Glomerular visceral epithelial cell (primary cell): Measurements from ENCODE around the gene RTN4RL1.

Experiments used
- DNase-seq: peaks from one replicate; pipeline ENCODE4 v3.0.0-alpha.2; 2016; ENCODE audit errors: extremely low spot score

RTN4RL1 gene

DNA sequence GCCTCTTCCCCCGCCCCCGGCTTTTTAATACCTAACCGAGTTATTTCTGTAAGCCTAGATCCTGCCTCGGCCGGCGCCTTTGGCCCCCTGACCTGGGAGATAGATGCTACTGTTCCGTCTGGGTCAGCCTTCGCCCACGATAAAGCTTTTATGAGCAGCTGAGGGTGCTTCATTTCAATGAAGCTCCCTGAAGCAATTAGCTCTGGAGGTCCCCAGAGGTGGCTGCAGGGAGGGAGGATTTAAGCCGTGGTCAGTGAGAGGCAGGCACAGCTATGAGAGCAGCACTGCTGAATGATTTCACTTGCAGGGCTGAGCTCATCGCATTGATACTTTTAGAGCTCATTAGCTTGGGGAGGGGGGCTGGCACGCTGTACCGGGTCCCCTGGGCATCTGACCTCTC is 105.9 kb downstream of the RTN4RL1 start:
- no peak for DNase-seq

- DNase-seq = no peak
These were observed 106.6 kb downstream of the RTN4RL1 start for GRCh38 chr17:1918346-1919162.

DNA sequence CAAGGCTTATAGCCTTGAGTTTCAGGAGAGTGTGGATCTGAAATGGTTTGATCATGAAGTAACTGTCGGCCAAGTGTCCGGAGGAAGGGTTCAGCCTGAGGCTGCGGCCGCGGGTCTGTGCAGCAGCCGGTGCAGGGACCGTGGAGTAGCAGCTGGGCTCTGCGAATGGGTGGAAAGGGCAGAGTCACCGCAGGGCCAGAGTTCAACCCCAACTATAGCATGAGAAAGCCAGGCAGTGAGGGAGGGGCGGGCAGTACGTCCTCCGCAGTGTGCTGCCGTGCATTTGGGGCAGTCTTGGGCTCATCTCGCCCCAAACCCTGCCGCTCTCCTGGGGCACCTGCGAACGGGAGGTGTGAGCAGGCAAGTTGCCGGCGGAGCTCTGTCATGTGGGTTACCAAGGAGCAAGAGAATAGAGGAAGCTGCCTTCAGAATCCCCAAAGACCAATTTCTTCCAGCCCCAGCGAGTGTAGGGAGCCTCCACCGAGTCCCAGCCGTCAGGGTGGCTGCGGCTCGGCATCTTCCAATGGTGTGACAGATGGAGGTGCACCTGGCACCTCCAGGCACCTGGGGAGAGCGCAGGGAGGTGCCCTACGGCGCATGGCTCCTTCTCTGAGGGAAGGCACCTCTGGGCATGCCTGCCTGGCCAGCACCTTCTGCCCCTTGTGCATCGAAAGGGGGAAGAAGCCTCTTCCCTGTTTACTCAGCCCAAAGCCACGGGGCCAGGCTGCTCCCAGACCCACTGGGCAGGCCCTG is 108.0 kb downstream of the RTN4RL1 start:
- DNase-seq = no peak

DNA sequence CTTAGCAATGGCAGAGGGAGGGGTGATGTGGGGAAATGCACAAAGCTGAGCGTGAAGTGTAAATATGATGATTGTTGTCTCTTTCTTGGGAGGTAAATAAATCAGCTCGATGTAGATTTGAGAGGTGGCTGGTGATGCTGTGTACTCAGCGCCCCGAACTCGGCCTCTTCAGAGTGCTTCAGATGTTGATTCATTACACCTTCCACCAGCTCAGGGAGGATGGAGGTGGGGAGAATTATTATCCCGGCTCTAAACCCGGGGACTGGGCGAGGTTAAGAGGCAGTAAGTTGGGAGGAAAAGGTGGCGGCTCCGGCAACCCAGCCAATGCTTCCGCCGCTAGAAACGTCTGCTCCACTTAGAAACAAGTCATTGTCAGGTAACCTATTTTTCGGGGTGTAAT is 108.8 kb downstream of the RTN4RL1 start:
- no peak for DNase-seq

- DNase-seq = no peak
These were observed 109.2 kb downstream of the RTN4RL1 start for GRCh38 chr17:1915889-1916288.

DNA sequence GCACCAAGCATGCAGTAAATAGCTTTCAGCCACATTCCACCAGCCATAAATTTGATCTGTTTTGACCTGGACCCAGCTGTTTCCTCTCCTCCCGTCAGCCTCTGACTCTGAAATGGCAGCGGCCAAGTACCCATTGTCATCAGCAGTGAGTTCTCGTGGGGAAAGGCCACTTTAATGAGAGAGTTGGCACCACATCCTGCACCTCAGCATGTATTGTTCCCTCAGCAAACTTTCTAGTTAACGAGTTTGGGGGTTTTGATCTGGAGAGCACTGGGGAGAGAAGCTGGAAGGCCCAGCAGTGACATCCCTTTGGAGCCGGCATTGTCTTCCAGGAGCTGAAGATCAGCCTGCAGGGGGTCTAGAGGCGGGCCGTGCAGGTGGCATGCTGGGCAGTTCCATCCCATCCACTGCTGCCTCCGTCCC is 110.5 kb downstream of the RTN4RL1 start:
- no peak for DNase-seq

GRCh38 chr17:1913702-1914101 is 111.4 kb downstream of the RTN4RL1 start:
- DNase-seq = no peak

DNA sequence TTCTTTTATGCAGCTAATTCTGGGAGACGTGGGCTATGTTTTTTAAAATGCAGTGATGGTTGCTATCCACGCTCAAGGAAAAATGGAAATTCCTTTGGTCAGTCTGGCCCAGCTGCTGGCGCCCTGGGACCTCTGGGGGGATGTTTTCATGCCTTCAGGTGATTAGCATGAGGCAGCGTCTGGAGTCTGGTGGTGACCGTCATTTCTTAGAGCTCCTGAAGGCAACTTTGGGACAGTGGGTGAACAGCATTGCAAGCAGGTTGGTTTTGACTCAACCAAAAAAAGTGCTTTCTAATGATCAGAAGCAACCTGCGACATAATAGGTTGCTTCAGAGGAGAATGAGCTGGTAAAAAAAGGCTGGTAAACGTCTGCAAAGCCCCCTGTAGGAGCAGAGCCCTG is 113.0 kb downstream of the RTN4RL1 start:
- no peak for DNase-seq

DNA sequence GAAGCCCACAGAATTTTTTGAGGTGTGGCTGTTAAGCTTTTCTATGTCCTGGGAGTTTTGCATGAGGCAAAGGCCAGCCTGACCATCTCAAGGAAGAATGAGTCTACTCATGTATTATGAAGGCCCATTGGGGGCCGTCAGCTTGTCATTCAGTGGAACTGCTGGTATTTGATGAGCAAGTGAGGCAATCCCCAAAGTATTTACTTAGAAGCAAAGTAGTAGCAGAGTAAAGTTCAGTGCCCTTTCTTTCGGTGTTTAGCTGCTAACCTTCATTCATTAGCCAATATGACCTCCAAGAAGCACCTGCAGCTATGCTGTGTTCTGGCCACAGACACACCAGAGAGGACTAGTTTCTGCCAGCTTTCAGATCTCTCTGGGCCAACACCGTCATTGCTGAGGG is 115.1 kb downstream of the RTN4RL1 start:
- DNase-seq = no peak

DNA sequence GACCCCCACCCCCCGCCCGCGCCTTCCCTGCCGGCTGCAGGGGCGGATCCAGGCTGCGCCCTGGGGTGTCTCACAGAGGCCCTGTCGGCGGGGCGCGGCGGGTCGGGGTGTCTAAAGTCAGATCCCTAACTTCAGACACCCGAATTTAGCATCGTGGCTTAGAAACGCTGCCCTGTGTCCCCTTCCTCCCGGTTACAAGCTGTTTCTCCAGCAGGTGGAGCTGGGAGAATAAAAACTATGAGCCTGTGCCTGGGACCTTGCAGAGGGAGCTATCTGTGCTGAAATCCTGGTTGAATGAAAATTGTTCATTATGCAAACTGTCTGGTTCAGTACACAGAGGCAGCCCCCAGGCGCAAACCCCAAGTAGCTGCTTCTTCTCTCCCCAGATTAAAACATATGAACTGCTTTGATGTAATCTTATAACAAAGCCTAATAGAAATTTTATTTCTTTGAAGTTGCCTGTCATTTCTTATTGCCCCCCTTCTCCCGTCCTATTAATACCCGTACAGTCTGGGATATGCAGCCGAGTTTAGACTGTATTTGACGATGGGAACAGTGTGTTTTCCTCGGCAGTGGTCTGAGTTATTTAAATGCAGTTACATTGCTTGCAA is 116.3 kb downstream of the RTN4RL1 start:
- peak; percentile 65 for DNase-seq

DNA sequence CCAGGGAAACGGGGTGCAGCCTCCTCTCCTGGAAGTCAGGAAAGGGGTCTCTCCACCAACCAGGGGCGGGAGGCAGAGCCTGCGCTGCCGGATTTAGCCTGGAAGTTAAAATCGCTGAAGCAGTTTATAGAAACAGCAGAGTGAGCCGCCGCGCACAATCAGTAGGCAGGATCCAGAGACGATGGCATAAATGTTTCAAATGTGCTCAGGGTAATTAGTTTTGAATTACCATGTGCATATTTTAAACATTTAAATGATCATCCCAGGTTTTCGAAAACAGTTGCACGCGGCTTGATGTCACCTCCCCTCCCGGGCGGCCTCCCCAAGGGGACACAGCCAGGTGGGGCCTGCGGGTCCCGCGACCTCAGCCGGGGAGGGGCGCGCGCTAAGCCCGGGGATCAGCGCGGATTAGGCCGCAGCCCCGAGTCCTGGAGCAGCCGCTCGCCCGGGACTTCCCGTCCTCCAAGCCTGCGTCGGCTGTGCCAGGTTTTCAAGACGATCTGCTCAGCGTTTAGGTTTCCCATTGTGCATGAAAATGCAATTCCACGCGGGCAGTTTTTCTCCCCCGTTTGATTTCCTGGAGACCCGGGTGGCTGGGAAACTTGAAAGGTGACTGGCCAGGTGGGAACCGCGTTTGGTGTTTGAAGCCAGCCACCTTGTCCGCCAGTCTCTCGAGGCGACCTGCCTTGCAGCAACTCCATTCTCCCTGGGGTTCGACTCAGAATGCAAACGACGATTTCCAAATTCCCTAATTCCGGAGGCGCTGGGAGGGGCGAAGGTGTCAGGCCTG is 117.0 kb downstream of the RTN4RL1 start:
- DNase-seq = no peak

GRCh38 chr17:1907216-1907631 is 117.9 kb downstream of the RTN4RL1 start:
- no peak for DNase-seq

- DNase-seq = no peak
These were observed 118.5 kb downstream of the RTN4RL1 start for GRCh38 chr17:1906662-1907101.

DNA sequence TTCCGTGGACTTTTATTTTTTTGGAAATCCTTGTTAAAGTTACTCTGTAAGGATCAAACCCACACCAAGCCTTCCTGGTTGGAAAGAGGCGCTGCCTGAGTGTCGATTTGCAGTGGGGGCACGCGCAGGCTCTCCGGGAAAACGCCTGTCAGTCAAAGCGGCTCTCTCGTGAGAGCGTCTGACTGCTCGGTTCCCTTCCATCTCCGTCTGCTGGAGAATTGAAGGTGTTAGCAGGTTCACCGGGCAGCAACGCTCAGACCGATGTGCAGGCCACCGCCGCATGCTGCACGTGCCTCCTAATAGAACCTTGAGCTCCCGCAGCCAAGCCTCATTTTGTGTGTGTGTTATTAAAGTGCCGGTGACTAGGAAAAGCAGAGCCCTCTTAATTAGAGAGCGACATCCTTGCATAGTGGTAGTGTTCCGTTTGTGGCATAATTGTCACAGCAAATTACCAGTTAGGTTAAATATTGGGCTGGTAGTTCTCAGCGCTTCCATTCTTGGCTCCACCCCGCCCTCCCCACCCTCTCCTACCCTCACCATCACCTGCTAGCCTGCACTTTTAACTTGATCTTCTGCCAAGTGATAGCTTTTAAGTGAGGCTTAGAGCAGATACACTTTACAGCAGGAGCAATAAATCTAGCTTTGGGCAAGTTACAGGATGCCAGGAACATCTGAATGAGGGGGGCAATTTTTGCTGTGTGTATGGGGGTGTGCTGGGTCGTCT is 119.8 kb downstream of the RTN4RL1 start:
- no peak for DNase-seq

- no peak for DNase-seq
These were observed 120.6 kb downstream of the RTN4RL1 start for GRCh38 chr17:1904273-1905182.

DNA sequence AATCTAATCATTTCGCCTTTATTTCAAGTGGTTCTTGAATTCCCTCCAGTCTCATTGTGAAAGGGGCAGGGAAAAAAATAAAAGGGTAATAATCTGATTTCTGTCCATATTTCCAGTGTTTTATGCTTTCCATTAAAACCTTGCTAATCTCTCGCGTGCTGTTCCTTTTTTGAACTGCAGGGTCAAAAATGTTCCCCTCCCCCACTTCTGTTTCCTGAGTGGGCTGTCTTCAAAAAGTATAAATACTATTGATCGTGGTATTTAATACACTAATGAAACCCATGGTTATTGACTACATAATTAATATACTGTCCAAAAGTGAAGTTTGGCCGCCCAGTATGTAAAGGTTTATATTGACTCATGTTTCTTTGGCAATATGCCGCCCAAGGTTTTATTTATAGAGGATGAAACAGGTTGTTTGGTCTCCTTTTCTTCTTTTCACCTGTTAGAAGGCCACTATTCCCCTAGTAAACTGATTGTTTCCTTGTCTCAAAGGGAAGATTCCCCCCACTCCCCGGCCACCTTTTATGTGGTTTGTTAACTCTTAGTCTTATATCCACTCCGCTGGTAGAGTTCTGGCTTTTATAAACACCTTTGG is 125.6 kb downstream of the RTN4RL1 start:
- no peak for DNase-seq

GRCh38 chr17:1898872-1899271 is 126.3 kb downstream of the RTN4RL1 start:
- no peak for DNase-seq

- DNase-seq = no peak
These were observed 126.8 kb downstream of the RTN4RL1 start for GRCh38 chr17:1898332-1898731.

GRCh38 chr17:1897105-1897656 is 128.0 kb downstream of the RTN4RL1 start:
- DNase-seq = no peak
